Fibroblast of lung (primary cell): ENCODE data around the gene TLR6.

ENCODE experiments used
- CTCF ChIP-seq, 2 donors: IDR thresholded peaks in 1 of 2; conservative IDR thresholded peaks in 1 of 2; 1 replicate in 1 of 2; 2 replicates in 1 of 2; pipeline ENCODE4 v1.5.1; 2011 to 2012; ENCODE audit warnings: low read length in 2 of 2, control low read depth in 1 of 2, inconsistent platforms in 1 of 2, low read depth in 1 of 2, mild to moderate bottlenecking in 1 of 2
- EZH2 ChIP-seq: IDR thresholded peaks from 2 replicates; pipeline ENCODE4 v1.5.1; 2012; ENCODE audit warnings: low read length, control low read depth, mild to moderate bottlenecking; ENCODE audit errors: missing control alignments

DNA sequence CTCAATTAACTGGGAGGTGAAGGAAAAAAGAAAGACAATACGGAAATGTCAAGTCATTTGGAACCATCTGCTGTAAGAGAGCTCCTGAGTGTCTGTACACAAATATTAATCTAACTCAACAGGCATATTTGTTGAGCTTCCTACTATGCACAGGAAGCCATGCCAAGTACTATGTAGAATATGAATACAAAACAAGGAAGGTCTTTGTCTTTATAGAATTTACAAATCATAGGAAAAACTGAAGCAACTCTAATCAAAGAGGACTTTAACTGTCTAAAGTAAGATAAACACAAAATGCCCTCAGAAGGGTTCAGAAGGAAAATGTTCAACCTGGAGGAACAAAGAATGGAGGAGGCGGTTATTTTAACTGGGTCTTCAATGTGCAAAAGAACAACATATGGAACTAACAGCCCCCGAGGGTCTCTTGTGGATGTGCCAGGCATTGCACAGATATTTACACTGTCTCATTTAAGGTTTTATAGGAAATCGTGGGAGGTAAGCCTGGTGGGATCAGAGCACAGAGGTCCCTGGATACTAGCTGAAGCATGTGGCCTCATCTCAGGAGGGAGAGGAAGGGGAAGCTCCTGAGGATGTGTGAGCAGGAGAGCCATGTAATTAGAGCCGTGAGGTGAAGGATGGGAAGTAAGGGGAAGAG lies 16.8 kb upstream of the TLR6 start:
- peak in 1 of 2 donors; percentile 12 for TF ChIP-seq CTCF (conservative IDR thresholded peaks at IDR 0.05 in 1 of 2, IDR thresholded peaks at IDR 0.05 in 1 of 2; ENCODE audit: low read depth in 1 of 2, low read length in 2 of 2)
- TF ChIP-seq EZH2: no peak
